Parathyroid adenoma (tissue), 2 donors: ENCODE measurements around the gene WDR87.

Source experiments
- H2AFZ ChIP-seq: fragments of 300-600 bp; sonication (generic); one replicate; pipeline ENCODE4 v1.7.0; 2017; ENCODE audit warnings: antibody characterized with exemption, mild to moderate bottlenecking
- H3K27ac ChIP-seq: fragments of 300-600 bp; sonication (generic); one replicate; pipeline ENCODE4 v1.7.0; 2017
- H3K27me3 ChIP-seq: fragments of 300-600 bp; sonication (generic); one replicate; pipeline ENCODE4 v1.7.0; 2017; ENCODE audit warnings: low read length; ENCODE audit not compliant: control insufficient read depth, insufficient read depth
- H3K36me3 ChIP-seq: fragments of 300-600 bp; sonication (generic); one replicate; pipeline ENCODE4 v1.7.0; 2017; ENCODE audit warnings: low read length; ENCODE audit not compliant: control insufficient read depth, insufficient read depth
- H3K4me1 ChIP-seq: fragments of 300-600 bp; sonication (generic); one replicate; pipeline ENCODE4 v1.7.0; 2017; ENCODE audit warnings: control low read depth
- H3K4me2 ChIP-seq: fragments of 300-600 bp; sonication (generic); one replicate; pipeline ENCODE4 v1.7.0; 2017; ENCODE audit warnings: low read length
- H3K4me3 ChIP-seq: fragments of 300-600 bp; sonication (generic); one replicate; pipeline ENCODE4 v1.7.0; 2017; ENCODE audit warnings: low read depth, low read length
- H3K79me2 ChIP-seq: fragments of 300-600 bp; sonication (generic); one replicate; pipeline ENCODE4 v1.7.0; 2017; ENCODE audit warnings: control low read depth
- H3K9ac ChIP-seq: fragments of 300-600 bp; sonication (generic); one replicate; pipeline ENCODE4 v1.7.0; 2017; ENCODE audit warnings: mild to moderate bottlenecking
- H3K9me3 ChIP-seq: fragments of 300-600 bp; sonication (generic); one replicate; pipeline ENCODE4 v1.7.0; 2017; ENCODE audit warnings: low read length; ENCODE audit not compliant: control insufficient read depth
- CTCF ChIP-seq: fragments of 300-600 bp; sonication (generic); IDR thresholded peaks from one replicate; pipeline ENCODE4 v1.7.0; 2017; ENCODE audit warnings: antibody characterized with exemption, mild to moderate bottlenecking
- donor health status: primary hyperparathyroidism.

WDR87 gene

GRCh38 chr19:37899453-37899852, 6.9 kb downstream of the WDR87 start:
- Histone ChIP-seq H3K79me2 (no peaks in the 10 kb centered on the region), H3K4me3 (no peak overlapping the region), H3K9me3 (no peaks in the 10 kb centered on the region), H2AFZ (no peak overlapping the region), H3K36me3 (no peaks in the 10 kb centered on the region), H3K27ac (no peak overlapping the region), H3K27me3 (no peaks in the 10 kb centered on the region), H3K9ac (no peak overlapping the region), H3K4me1 (no peaks in the 10 kb centered on the region), H3K4me2 (no peak overlapping the region)
- no peak for TF ChIP-seq CTCF

- Histone ChIP-seq H3K9me3 (no peaks in the 10 kb centered on the region), H3K27me3 (no peaks in the 10 kb centered on the region), H3K4me2 (no peak overlapping the region), H2AFZ (no peak overlapping the region), H3K36me3 (no peaks in the 10 kb centered on the region), H3K27ac (no peak overlapping the region), H3K79me2 (no peaks in the 10 kb centered on the region), H3K4me3 (no peak overlapping the region), H3K9ac (no peak overlapping the region), H3K4me1 (no peaks in the 10 kb centered on the region)
- no peak for TF ChIP-seq CTCF
Measured at GRCh38 chr19:37896180-37896579, 10.2 kb downstream of the WDR87 start.

- H3K36me3 ChIP-seq = no peaks in the 10 kb centered on the region
- no peak overlapping the region for H2AFZ ChIP-seq
- H3K4me1 ChIP-seq = no peaks in the 10 kb centered on the region
- no peak overlapping the region for H3K9ac ChIP-seq
- H3K27me3 ChIP-seq = no peaks in the 10 kb centered on the region
- no peaks in the 10 kb centered on the region for H3K79me2 ChIP-seq
- no peak overlapping the region for H3K27ac ChIP-seq
- H3K4me3 ChIP-seq = no peak overlapping the region
- no peak for TF ChIP-seq CTCF
- no peak overlapping the region for H3K4me2 ChIP-seq
- H3K9me3 ChIP-seq = no peaks in the 10 kb centered on the region
Measured at GRCh38 chr19:37893845-37894575, 12.4 kb downstream of the WDR87 start.

GRCh38 chr19:37886571-37886970, 19.8 kb downstream of the WDR87 start:
- Histone ChIP-seq H3K4me2 (no peak overlapping the region), H3K36me3 (no peaks in the 10 kb centered on the region), H3K27me3 (no peaks in the 10 kb centered on the region), H3K79me2 (no peaks in the 10 kb centered on the region), H3K4me3 (no peak overlapping the region), H2AFZ (no peak overlapping the region), H3K9me3 (no peaks in the 10 kb centered on the region), H3K4me1 (no peaks in the 10 kb centered on the region), H3K9ac (no peak overlapping the region), H3K27ac (no peak overlapping the region)
- no peak for TF ChIP-seq CTCF

- Histone ChIP-seq H3K36me3 (no peaks in the 10 kb centered on the region), H3K9me3 (no peaks in the 10 kb centered on the region), H3K4me1 (no peaks in the 10 kb centered on the region), H3K9ac (no peak overlapping the region), H3K79me2 (no peaks in the 10 kb centered on the region), H3K27ac (no peak overlapping the region), H3K27me3 (no peaks in the 10 kb centered on the region), H2AFZ (no peak overlapping the region), H3K4me3 (no peak overlapping the region), H3K4me2 (no peak overlapping the region)
- TF ChIP-seq CTCF = no peak
Measured at GRCh38 chr19:37885392-37885791, 21.0 kb downstream of the WDR87 start.
